ENCODE measurements around the gene AIM2. TPM values are rescaled to one million over a fixed set of nuclear protein-coding genes. Genes with fewer than 3 reads are reported as not detected.

Gene AIM2
- total RNA-seq, 2 donors from 2014 or later = 0.80 TPM; not detected in 1

- no peaks in the 10 kb centered on the region for H3K27me3 ChIP-seq (replicated peaks; ENCODE audit: insufficient read depth)
- intact Hi-C loops (cut with DNase I) = no loop called here
- H3K4me3 ChIP-seq = no peak overlapping the region
- H3K36me3 ChIP-seq = no peaks in the 10 kb centered on the region
- no peak for TF ChIP-seq POLR2A (IDR thresholded peaks at IDR 0.05)
- TF ChIP-seq, protein P1, sequence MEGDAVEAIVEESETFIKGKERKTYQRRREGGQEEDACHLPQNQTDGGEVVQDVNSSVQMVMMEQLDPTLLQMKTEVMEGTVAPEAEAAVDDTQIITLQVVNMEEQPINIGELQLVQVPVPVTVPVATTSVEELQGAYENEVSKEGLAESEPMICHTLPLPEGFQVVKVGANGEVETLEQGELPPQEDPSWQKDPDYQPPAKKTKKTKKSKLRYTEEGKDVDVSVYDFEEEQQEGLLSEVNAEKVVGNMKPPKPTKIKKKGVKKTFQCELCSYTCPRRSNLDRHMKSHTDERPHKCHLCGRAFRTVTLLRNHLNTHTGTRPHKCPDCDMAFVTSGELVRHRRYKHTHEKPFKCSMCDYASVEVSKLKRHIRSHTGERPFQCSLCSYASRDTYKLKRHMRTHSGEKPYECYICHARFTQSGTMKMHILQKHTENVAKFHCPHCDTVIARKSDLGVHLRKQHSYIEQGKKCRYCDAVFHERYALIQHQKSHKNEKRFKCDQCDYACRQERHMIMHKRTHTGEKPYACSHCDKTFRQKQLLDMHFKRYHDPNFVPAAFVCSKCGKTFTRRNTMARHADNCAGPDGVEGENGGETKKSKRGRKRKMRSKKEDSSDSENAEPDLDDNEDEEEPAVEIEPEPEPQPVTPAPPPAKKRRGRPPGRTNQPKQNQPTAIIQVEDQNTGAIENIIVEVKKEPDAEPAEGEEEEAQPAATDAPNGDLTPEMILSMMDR (IDR thresholded peaks at IDR 0.05) = peak in 2 of 4 experiments; percentile 10 to 16
- no peaks in the 10 kb centered on the region for H3K9me3 ChIP-seq
- 80% methylated on average over 4 of the region's 4 CpGs for WGBS
- no peaks in the 10 kb centered on the region for H3K4me1 ChIP-seq (replicated peaks)
- no peak for DNase-seq (ENCODE audit: low spot score)
- no peak overlapping the region for H3K27ac ChIP-seq
Observed at GRCh38 chr1:159089184-159089791, 12.7 kb upstream of the AIM2 start.

DNA sequence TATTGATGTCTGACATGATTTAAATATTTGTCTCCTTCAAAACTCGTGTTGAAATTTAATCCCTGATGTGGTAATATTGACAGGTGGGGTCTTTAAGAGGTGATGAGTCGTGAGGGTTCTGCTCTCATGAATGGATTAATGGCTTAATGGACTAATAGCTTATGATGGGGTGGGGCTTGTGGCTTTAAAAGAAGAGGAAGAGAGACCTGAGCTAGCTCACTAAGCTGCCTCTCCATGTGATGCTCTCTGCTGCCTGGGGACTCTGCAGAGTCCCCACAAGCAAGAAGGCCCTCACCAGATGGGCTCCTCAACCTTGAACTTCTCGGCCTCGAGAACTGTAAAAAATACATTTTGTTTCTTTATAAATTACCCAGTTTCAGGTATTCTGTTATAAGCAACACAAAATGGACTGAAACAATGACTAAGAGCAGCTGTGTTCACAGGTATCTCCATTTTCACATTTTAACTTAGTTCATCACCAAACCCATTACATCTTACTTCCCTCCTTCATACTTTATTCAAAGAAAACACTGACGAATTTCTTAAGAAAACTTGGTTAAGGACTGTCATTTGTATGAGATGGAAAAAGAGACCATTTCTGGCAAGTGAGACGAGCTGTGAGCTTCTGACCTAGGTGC, 12.1 kb upstream of the AIM2 start:
- H3K4me1 ChIP-seq (replicated peaks) = no peaks in the 10 kb centered on the region
- intact Hi-C loops (cut with DNase I) = no loop called here
- H3K4me3 ChIP-seq = no peak overlapping the region
- no peak overlapping the region for H3K27ac ChIP-seq
- WGBS = 62% methylated on average over 6 of the region's 6 CpGs
- H3K36me3 ChIP-seq = no peaks in the 10 kb centered on the region
- H3K27me3 ChIP-seq (replicated peaks; ENCODE audit: insufficient read depth) = no peaks in the 10 kb centered on the region
- DNase-seq (ENCODE audit: low spot score) = no peak
- H3K9me3 ChIP-seq = no peaks in the 10 kb centered on the region
- TF ChIP-seq POLR2AphosphoS5 (IDR thresholded peaks at IDR 0.05) (no peak), POLR2A (IDR thresholded peaks at IDR 0.05) (no peak)
- TF ChIP-seq, protein P1 (IDR thresholded peaks at IDR 0.05) = no peak

DNA sequence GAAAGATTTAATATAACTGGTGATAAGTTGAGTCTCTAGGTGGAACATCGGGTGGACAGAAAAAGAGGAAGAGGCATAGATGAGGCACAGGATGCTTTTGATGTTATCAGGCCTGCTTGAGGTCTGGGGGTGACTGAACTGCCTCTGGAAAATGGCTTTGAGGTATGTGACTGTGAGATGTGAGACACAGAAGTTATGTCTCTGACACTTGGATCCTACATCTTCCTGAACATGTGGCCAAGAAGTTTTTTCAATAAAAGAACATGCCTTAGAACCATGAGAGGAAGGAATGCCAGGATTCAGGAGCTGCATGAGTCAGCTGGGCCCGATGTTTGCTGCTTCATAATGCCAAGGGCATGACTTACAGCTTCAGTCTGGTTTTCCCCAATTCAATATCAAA, 11.5 kb upstream of the AIM2 start:
- H3K9me3 ChIP-seq = no peaks in the 10 kb centered on the region
- H3K27ac ChIP-seq = no peak overlapping the region
- H3K36me3 ChIP-seq = no peaks in the 10 kb centered on the region
- H3K4me1 ChIP-seq (replicated peaks) = no peaks in the 10 kb centered on the region
- H3K27me3 ChIP-seq (replicated peaks; ENCODE audit: insufficient read depth) = no peaks in the 10 kb centered on the region
- H3K4me3 ChIP-seq = no peak overlapping the region
- intact Hi-C loops (cut with DNase I) = no loop called here
- WGBS = 38% methylated on average over 2 of the region's 2 CpGs
- no peak for DNase-seq (ENCODE audit: low spot score)
- TF ChIP-seq POLR2AphosphoS5 (IDR thresholded peaks at IDR 0.05) (no peak), POLR2A (IDR thresholded peaks at IDR 0.05) (no peak)
- TF ChIP-seq, protein P1 (IDR thresholded peaks at IDR 0.05) = no peak

DNA sequence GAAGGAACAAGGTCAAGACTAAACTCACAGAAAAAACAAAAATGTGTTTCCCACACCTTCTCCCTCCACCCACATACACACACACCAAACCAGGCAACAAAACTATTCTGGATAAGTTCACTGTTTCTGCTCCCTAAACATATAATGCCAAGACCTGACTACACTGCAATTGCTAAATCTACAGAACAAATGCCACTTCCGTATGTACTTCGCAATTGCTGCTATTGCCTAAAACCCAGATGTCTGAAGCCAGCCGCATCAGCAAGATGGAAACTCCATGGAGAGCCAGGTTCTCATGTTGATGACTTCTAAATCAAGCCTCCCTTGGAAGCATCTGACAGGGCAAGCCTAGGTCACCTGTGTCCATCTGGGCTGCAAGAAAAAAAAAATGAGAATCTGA, 8.3 kb upstream of the AIM2 start:
- no peak overlapping the region for H3K27ac ChIP-seq
- no peak for DNase-seq (ENCODE audit: low spot score)

More for the DNA sequence above, 8.3 kb upstream of the AIM2 start:
- no peaks in the 10 kb centered on the region for H3K27me3 ChIP-seq (replicated peaks; ENCODE audit: insufficient read depth)
- no peaks in the 10 kb centered on the region for H3K36me3 ChIP-seq
- intact Hi-C loops (cut with DNase I) = no loop called here
- WGBS = 80% methylated on average over 3 of the region's 3 CpGs
- TF ChIP-seq, protein P1 (IDR thresholded peaks at IDR 0.05) = no peak
- TF ChIP-seq POLR2A (IDR thresholded peaks at IDR 0.05) (no peak), POLR2AphosphoS5 (IDR thresholded peaks at IDR 0.05) (no peak)
- H3K4me3 ChIP-seq = no peak overlapping the region
- H3K9me3 ChIP-seq = no peaks in the 10 kb centered on the region
- no peaks in the 10 kb centered on the region for H3K4me1 ChIP-seq (replicated peaks)

Data from prostate gland (tissue), 2 donors.